ENCODE results near the gene ADD1. TPM values are rescaled to one million over a fixed set of nuclear protein-coding genes. Genes with fewer than 3 reads are reported as not detected.

ADD1 gene
- total and polyA plus RNA-seq, 2 donors (not counting 1 experiment from before 2014, with no cell fraction given): 302 to 383 TPM

DNA sequence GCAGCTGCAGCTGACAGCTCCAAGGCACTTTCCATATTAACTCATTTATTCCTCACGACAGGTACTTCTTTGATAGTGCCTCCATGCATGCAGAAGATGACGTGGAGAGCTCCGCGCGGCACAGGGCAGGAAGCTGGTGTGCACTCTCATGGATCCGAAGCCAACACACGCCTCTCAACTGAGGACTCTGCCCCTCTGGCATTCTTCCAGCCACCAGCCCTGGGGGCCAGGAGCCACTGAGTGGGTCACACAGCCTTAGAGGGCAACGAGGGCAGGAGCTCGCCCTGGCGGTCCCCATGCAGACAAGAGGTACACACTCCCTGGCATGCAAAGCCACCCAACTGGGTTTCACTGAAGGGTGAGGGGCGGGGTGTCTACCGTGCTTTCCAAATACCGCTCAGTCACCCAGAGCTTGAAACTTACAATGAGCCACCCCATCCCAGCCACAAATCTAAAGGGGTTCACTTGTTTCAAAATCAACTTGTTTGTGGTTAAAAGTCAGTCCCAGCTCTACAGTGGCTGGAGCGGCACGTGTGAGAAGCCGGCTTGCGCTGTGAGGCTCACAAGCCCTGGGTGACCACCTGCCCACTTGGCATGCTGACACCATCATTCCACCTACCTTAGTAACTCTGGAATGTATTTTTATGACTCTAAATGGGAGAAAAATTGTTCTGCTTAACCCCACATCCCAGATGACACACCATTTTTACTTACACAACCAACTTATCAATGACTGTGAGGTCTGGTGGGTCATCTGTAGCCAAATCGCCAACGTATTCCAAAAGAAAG lies 103.4 kb downstream of the ADD1 start:
- intact Hi-C loops (cut with micrococcal nuclease): no loop called here
- no peaks in the 10 kb centered on the region for H3K4me1 Mint-ChIP-seq
- H3K4me3 ChIP-seq (ENCODE audit: control extremely low read depth in 1 of 5, extremely low read depth in 1 of 5, insufficient read depth in 1 of 5, low read depth in 2 of 5, low read length in 4 of 5): no peak overlapping the region
- H3K9me3 ChIP-seq (ENCODE audit: control extremely low read depth in 1 of 3, control insufficient read depth in 2 of 3, insufficient read depth in 1 of 3, low read length in 2 of 3): no peaks in the 10 kb centered on the region
- H3K4me1 ChIP-seq (ENCODE audit: control insufficient read depth in 2 of 2, insufficient read depth in 2 of 2, low read length in 2 of 2): no peaks in the 10 kb centered on the region
- 95% methylated on average over 18 of the region's 19 CpGs for WGBS (ENCODE audit: insufficient coverage)
- H3K27me3 ChIP-seq (replicated peaks in 1 of 4; ENCODE audit: control extremely low read depth in 1 of 4, control insufficient read depth in 3 of 4, insufficient read depth in 4 of 4, low read length in 3 of 4): no peaks in the 10 kb centered on the region
- ChIA-PET CTCF (interaction anchor here (1.0 kb wide), 1 partner anchor 18 kb away, joined by 3 read pairs; no protein-coding TSS in a partner anchor), POLR2A (no interaction called here)
- no peak overlapping the region for H3K4me3 Mint-ChIP-seq
- H3K27ac Mint-ChIP-seq: no peak overlapping the region
- no peak overlapping the region for H3K27ac ChIP-seq (ENCODE audit: low read length in 2 of 2)
- H3K4me2 ChIP-seq (replicated peaks; ENCODE audit: low read depth, low read length, poor library complexity, severe bottlenecking): no peak overlapping the region
- peaks cover 2 to 84% of the 10 kb centered on the region in 2 experiments for H3K36me3 ChIP-seq (replicated peaks in 1 of 2; ENCODE audit: control extremely low read depth in 1 of 2, control insufficient read depth in 1 of 2, extremely low read depth in 1 of 2, insufficient read depth in 2 of 2, low read length in 1 of 2)
- TF ChIP-seq, protein P1, sequence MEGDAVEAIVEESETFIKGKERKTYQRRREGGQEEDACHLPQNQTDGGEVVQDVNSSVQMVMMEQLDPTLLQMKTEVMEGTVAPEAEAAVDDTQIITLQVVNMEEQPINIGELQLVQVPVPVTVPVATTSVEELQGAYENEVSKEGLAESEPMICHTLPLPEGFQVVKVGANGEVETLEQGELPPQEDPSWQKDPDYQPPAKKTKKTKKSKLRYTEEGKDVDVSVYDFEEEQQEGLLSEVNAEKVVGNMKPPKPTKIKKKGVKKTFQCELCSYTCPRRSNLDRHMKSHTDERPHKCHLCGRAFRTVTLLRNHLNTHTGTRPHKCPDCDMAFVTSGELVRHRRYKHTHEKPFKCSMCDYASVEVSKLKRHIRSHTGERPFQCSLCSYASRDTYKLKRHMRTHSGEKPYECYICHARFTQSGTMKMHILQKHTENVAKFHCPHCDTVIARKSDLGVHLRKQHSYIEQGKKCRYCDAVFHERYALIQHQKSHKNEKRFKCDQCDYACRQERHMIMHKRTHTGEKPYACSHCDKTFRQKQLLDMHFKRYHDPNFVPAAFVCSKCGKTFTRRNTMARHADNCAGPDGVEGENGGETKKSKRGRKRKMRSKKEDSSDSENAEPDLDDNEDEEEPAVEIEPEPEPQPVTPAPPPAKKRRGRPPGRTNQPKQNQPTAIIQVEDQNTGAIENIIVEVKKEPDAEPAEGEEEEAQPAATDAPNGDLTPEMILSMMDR (IDR thresholded peaks at IDR 0.05): no peak
- no peak for TF ChIP-seq EZH2 (IDR thresholded peaks at IDR 0.05; ENCODE audit: borderline replicate concordance, insufficient read depth, low read depth, low read length, poor library complexity, severe bottlenecking)
- no peak overlapping the region for H3K9ac ChIP-seq (ENCODE audit: low read length)
- H3K27me3 Mint-ChIP-seq: no peaks in the 10 kb centered on the region
- ATAC-seq (ENCODE audit: low read depth): no peak
- H2AFZ ChIP-seq (ENCODE audit: insufficient read depth, low read depth, low read length, poor library complexity, severe bottlenecking): no peak overlapping the region
- no peak for DNase-seq
- H4K20me1 ChIP-seq (ENCODE audit: control insufficient read depth, insufficient read depth, low read length, poor library complexity, severe bottlenecking): no peaks in the 10 kb centered on the region
- H3K9me3 Mint-ChIP-seq (ENCODE audit: insufficient read depth): no peaks in the 10 kb centered on the region
- H3K79me2 ChIP-seq (ENCODE audit: control insufficient read depth, insufficient read depth, low read length): no peaks in the 10 kb centered on the region

GRCh38 chr4:2947926-2948325 lies 104.3 kb downstream of the ADD1 start:
- CTCF ChIA-PET: interaction anchor here (1.8 kb wide), 1 partner anchor 11 kb away, joined by 6 read pairs; no protein-coding TSS in a partner anchor
- WGBS (ENCODE audit: insufficient coverage): 94% methylated on average over 10 of the region's 11 CpGs
- H3K27me3 Mint-ChIP-seq: no peaks in the 10 kb centered on the region
- Histone ChIP-seq H3K9ac (ENCODE audit: low read length) (no peak overlapping the region), H3K79me2 (ENCODE audit: control insufficient read depth, insufficient read depth, low read length) (no peaks in the 10 kb centered on the region), H3K36me3 (replicated peaks in 1 of 2; ENCODE audit: control extremely low read depth in 1 of 2, control insufficient read depth in 1 of 2, extremely low read depth in 1 of 2, insufficient read depth in 2 of 2, low read length in 1 of 2) (peaks cover 2 to 83% of the 10 kb centered on the region in 2 experiments), H4K20me1 (ENCODE audit: control insufficient read depth, insufficient read depth, low read length, poor library complexity, severe bottlenecking) (no peaks in the 10 kb centered on the region), H3K4me1 (ENCODE audit: control insufficient read depth in 2 of 2, insufficient read depth in 2 of 2, low read length in 2 of 2) (no peaks in the 10 kb centered on the region), H2AFZ (ENCODE audit: insufficient read depth, low read depth, low read length, poor library complexity, severe bottlenecking) (no peak overlapping the region), H3K4me2 (replicated peaks; ENCODE audit: low read depth, low read length, poor library complexity, severe bottlenecking) (no peak overlapping the region), H3K9me3 (ENCODE audit: control extremely low read depth in 1 of 3, control insufficient read depth in 2 of 3, insufficient read depth in 1 of 3, low read length in 2 of 3) (no peaks in the 10 kb centered on the region), H3K27me3 (replicated peaks in 1 of 4; ENCODE audit: control extremely low read depth in 1 of 4, control insufficient read depth in 3 of 4, insufficient read depth in 4 of 4, low read length in 3 of 4) (no peaks in the 10 kb centered on the region), H3K27ac (ENCODE audit: low read length in 2 of 2) (no peak overlapping the region), H3K4me3 (ENCODE audit: control extremely low read depth in 1 of 5, extremely low read depth in 1 of 5, insufficient read depth in 1 of 5, low read depth in 2 of 5, low read length in 4 of 5) (no peak overlapping the region)
- H3K4me3 Mint-ChIP-seq: no peak overlapping the region
- no peaks in the 10 kb centered on the region for H3K9me3 Mint-ChIP-seq (ENCODE audit: insufficient read depth)
- no peak overlapping the region for H3K27ac Mint-ChIP-seq
- intact Hi-C loops (cut with micrococcal nuclease): no loop called here
- DNase-seq: no peak
- no peak for ATAC-seq (ENCODE audit: low read depth)
- no peaks in the 10 kb centered on the region for H3K4me1 Mint-ChIP-seq
- TF ChIP-seq EZH2 (IDR thresholded peaks at IDR 0.05; ENCODE audit: borderline replicate concordance, insufficient read depth, low read depth, low read length, poor library complexity, severe bottlenecking): no peak
- POLR2A ChIA-PET: no interaction called here
